ENCODE measurements around the gene MISP3. TPM values are rescaled to one million over a fixed set of nuclear protein-coding genes. Genes with fewer than 3 reads are reported as not detected.

MISP3 gene
- total and polyA plus RNA-seq, 9 of the 15 experiments (the other 6 are each of a cell fraction or from before 2014, with no cell fraction given) = 0.25 to 5.6 (median 1.6) TPM

GRCh38 chr19:14080887-14081796 lies 8.6 kb downstream of the MISP3 start (continued):
- TF ChIP-seq ARID4B (CRISPR knock-in tag; IDR thresholded peaks at IDR 0.05) = no peak; the same call in 1 of the 2 replicates
- no peak for TF ChIP-seq HNRNPH1 (optimal IDR thresholded peaks at IDR 0.05; ENCODE audit: low read depth, low read length)
- TF ChIP-seq IRF9 (tag; IDR thresholded peaks at IDR 0.05) = no peak
- TF ChIP-seq NR2F6 (CRISPR knock-in tag; IDR thresholded peaks at IDR 0.05) = no peak
- no peak for TF ChIP-seq NUFIP1 (IDR thresholded peaks at IDR 0.05; ENCODE audit: partially characterized antibody)
- peak; percentile 24; the same call in 1 of the 2 replicates for TF ChIP-seq JUND (IDR thresholded peaks at IDR 0.05; ENCODE audit: borderline replicate concordance, low read depth, low read length)
- peak; percentile 47; the same call in 1 of the 3 replicates for TF ChIP-seq JUND (tag; IDR thresholded peaks at IDR 0.05; ENCODE audit: borderline replicate concordance, low read depth, low read length)
- TF ChIP-seq PYGO2 (tag; IDR thresholded peaks at IDR 0.05) = no peak
- no peak; the same call in 1 of the 2 replicates for TF ChIP-seq EP300 (IDR thresholded peaks at IDR 0.05; ENCODE audit: low read length)
- TF ChIP-seq MECOM (CRISPR knock-in tag; IDR thresholded peaks at IDR 0.05) = no peak
- TF ChIP-seq ZBTB17 (CRISPR knock-in tag; IDR thresholded peaks at IDR 0.05) = no peak
- no peak; the same call in 1 of the 2 replicates for TF ChIP-seq L3MBTL2 (IDR thresholded peaks at IDR 0.05)
